ENCODE measurements around the gene SLC16A5.

- no peak for TF ChIP-seq CTCF (IDR thresholded peaks at IDR 0.05)
- no peak for TF ChIP-seq POLR2A (IDR thresholded peaks at IDR 0.05)
Measured at GRCh38 chr17:75144816-75145512, 57.2 kb downstream of the SLC16A5 start.
